T-helper 17 cell (primary cell): Measurements from ENCODE around the gene LRRC3. TPM values are rescaled to one million over a fixed set of nuclear protein-coding genes. Genes with fewer than 3 reads are reported as not detected.
A peak's percentile ranks its signal among the peaks of the same experiment; 100 is the strongest.

Experiments
- ATAC-seq: fragments of 150-1000 bp; cut with Tn5 transposase; 2 replicates; pipeline ENCODE4 v1.10.0; 2021; ENCODE audit warnings: mild to moderate bottlenecking, moderate library complexity
- DNase-seq, 3 donors: peaks; one replicate each; pipeline versions ENCODE4 v3.0.0 to v3.0.0-alpha.2; 2020 to 2021
- H3K9me3 ChIP-seq: one replicate; pipeline ENCODE4 v1.7.0; 2013; ENCODE audit warnings: low read length, mild to moderate bottlenecking; ENCODE audit not compliant: control insufficient read depth, poor library complexity, severe bottlenecking
- H3K27ac Mint-ChIP-seq: one replicate; pipeline ENCODE4 v1.8.0; 2022; ENCODE audit warnings: mild to moderate bottlenecking, moderate library complexity, mixed read lengths
- H3K27me3 Mint-ChIP-seq: one replicate; pipeline ENCODE4 v1.8.0; 2022; ENCODE audit warnings: mixed read lengths
- H3K36me3 Mint-ChIP-seq: one replicate; pipeline ENCODE4 v1.8.0; 2022; ENCODE audit warnings: low read depth, mixed read lengths
- H3K4me1 Mint-ChIP-seq: one replicate; pipeline ENCODE4 v1.8.0; 2022; ENCODE audit warnings: mild to moderate bottlenecking, mixed read lengths
- H3K4me3 Mint-ChIP-seq: one replicate; pipeline ENCODE4 v1.8.0; 2022; ENCODE audit warnings: mild to moderate bottlenecking, moderate library complexity, mixed read lengths
- total RNA-seq, 4 donors: library from RNA in 2 of 4; stranded (reverse) in 2 of 4; gene quantifications; one replicate each; pipeline ENCODE4 v1.2.3 and lab custom pipeline; 2022 to 2026

The LRRC3 gene
- total RNA-seq, 2 donors from 2014 or later = 0.85 to 1.0 TPM

DNA sequence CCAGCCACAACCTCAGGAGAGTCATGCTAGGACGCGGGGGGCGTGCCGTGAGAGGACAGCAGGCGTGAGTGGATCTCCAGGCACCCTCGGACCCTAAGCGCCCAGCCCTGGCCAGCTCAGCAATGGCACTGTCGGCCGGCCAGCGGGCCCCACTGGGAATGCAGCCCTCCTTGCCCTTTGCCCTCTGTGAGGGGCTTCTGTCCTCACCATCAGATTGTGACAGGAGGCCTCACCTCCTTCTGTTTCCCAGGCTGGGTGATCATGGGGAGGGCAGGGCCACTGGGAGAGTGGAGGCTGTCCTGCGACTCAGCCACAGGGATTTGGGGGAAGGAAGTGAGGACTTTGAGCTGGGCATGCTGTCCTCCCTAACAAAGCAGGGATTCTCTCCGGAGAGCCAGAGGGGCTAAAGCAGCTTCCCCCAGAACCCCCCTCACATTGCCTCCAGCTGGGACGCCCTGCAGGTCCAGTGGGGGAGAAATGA lies 6.6 kb upstream of the LRRC3 start:
- no peaks in the 10 kb centered on the region for H3K36me3 Mint-ChIP-seq
- H3K4me1 Mint-ChIP-seq = no peaks in the 10 kb centered on the region
- ATAC-seq = no peak
- DNase-seq = no peak
- H3K9me3 ChIP-seq = no peaks in the 10 kb centered on the region
- no peak overlapping the region for H3K4me3 Mint-ChIP-seq
- no peak overlapping the region for H3K27ac Mint-ChIP-seq
- peaks cover 16% of the 10 kb centered on the region for H3K27me3 Mint-ChIP-seq

DNA sequence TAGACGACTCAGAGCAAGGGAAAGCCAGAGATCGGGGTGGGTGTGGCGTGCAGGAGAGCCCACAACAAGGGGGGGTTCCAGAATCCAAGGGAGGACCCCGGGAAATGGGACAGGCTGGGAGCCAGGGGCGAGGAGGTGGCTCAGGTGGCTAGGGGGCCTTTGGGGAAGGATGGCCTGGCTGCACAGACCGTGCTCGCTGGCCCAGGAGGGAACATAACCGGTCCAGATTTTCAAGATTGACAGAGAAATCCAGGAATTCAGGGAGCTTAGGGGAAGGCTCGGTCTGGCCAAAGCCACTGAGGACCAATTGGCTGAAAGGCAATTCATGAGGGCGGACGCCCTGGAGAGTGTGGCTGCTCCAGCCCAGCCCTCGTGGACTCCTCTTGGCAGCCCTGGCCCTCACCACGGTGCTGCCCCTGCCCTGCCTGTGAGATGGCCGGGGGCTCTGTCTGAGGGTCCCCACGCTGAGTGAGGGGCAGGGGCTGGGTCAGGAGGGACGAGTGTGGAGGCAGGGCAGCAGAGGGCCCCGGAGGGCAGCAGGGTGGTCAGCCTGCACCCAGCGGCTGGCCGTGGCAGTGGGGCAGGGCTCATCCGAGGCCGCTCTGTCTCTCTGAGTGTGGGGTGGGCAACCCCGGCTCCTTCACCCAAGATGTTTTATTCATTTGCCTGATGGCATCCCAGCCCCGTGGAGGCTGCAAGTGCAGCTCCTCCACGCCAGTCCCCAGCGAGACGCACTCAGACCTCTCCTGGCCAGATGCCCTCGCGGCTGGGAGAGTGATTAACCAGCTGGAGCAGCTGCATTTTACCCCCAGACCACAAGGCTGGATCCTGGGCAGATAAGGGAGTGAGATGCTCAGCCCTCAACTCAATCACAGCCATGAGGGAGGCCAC lies 5.6 kb upstream of the LRRC3 start:
- Mint-ChIP-seq H3K36me3 (no peaks in the 10 kb centered on the region), H3K27ac (no peak overlapping the region), H3K4me3 (no peak overlapping the region), H3K4me1 (no peaks in the 10 kb centered on the region), H3K27me3 (peaks cover 16% of the 10 kb centered on the region)
- no peaks in the 10 kb centered on the region for H3K9me3 ChIP-seq
- no peak for ATAC-seq
- no peak for DNase-seq

DNA sequence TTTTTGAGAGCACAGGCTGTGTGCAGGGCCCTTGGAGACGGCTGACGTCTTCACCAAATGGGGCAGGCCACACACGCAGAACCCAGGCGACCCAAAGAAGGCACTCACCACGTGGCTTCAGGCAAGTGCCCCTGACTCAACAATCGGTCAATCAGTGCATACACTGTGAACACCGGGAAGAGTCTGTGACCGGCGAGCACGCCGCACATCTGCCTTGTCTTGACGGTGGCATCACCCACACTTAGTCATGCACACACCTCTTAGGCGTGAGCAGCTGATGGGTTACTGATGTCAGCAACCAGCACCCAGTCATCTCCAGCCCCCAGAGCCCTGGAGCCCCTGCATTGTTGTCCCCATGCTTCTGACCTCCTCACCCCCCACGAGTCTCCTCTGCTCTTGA lies 4.9 kb upstream of the LRRC3 start:
- Mint-ChIP-seq H3K4me1 (no peaks in the 10 kb centered on the region), H3K27ac (no peak overlapping the region), H3K36me3 (no peaks in the 10 kb centered on the region), H3K27me3 (peaks cover 16% of the 10 kb centered on the region), H3K4me3 (no peak overlapping the region)
- H3K9me3 ChIP-seq = no peaks in the 10 kb centered on the region
- DNase-seq = no peak
- no peak for ATAC-seq

DNA sequence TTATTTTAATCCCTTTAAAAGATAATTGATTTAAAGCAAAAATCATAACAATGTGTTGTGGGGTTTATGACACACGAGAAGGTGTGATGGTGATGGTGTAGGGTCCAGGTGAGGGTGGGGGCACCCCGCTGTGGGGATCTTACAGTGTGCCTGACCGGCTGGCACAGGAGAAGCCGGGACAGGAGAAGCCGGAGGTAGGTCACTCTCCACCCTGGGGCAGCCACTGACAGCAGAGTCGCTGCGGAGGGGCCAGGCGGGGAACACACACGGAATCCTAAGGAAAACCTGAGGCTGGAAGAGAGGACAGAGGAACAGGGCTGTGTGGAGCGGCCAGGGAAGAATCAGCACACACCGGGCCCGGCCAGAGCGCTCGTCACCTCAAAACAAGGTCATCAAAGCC lies 4.3 kb upstream of the LRRC3 start:
- Mint-ChIP-seq H3K27ac (no peak overlapping the region), H3K27me3 (peaks cover 16% of the 10 kb centered on the region), H3K36me3 (no peaks in the 10 kb centered on the region), H3K4me1 (no peaks in the 10 kb centered on the region), H3K4me3 (no peak overlapping the region)
- no peak for ATAC-seq
- no peak for DNase-seq
- no peaks in the 10 kb centered on the region for H3K9me3 ChIP-seq

DNA sequence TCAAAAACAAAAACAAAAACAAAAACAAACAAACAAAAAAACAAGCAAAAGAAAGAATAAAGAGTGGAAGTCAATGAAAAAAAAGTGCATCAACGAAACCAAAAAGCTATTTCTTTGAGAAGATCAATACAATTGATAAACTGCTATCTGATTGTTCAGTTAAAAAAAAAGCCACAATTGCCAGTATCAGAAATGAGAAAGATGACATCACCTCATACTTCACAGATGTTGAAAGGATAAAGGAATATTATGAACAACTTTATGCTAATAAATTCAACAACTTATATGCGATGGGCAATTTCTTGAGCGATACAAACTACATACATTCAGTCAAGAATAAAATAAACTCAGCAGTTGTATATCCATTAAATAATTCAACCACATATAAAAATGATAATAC lies 2.2 kb upstream of the LRRC3 start:
- Mint-ChIP-seq H3K4me1 (no peaks in the 10 kb centered on the region), H3K27ac (no peak overlapping the region), H3K27me3 (peaks cover 16% of the 10 kb centered on the region), H3K36me3 (no peaks in the 10 kb centered on the region), H3K4me3 (no peak overlapping the region)
- H3K9me3 ChIP-seq = no peaks in the 10 kb centered on the region
- no peak for DNase-seq
- ATAC-seq = no peak

DNA sequence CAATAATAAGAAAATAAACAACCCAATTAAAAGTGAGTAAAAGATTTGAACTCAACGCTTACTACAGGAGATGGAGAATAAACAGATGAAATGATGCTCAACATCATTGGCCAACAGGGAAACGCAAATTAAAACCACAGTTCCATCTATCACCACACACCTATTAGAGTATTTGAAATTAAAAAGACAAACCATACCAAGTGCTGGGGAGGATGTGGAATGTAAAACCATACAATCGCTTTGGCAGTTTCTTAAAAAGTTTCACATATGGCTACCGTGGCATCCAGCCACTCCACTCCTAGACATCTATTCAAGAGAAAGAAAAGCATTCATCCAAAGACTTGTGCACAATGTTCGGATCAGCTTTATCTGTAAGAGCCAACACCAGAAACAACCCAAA lies 1.3 kb upstream of the LRRC3 start:
- H3K27me3 Mint-ChIP-seq = peaks cover 11% of the 10 kb centered on the region
- H3K27ac Mint-ChIP-seq = no peak overlapping the region
- H3K4me1 Mint-ChIP-seq = peaks cover 2% of the 10 kb centered on the region

DNA sequence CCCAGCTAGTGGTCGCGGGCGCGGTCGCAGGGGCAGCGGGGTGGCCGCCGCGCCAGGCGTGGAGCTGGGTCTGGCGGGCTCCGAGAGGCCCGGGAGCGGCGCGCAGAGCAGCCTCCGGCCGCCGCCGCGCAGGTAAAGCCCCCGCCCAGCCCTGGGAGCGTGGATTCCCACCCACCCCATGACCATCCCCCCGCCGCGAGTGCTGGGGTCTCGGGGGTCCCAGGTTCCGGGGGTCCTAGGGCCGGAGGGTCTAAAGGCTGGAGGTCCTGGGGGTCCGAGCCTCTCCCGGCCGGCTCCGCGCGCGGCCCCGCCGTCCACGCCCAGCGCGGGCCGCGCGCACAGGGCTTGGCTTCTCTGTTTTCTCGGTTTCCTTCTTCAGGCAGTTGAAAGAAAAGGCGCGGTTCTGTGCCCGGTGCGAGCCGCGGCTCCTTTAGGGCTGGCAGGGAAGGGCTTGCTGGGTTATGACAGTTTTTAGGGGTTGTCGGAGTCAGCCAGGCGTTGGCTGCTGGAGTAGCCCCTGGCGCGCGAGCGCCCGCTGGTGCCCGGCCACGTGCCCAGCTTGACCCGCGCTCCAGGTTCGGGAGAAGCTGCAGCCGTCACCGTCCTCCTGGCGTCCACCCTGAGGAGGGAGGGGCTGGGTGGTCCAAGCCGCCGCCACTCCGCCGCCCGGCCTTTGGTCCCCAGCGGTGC lies 359 bp downstream of the LRRC3 start:
- DNase-seq (no peak), ATAC-seq (peak; percentile 57)
- Mint-ChIP-seq H3K27ac (no peak overlapping the region), H3K27me3 (peaks cover 5% of the 10 kb centered on the region), H3K4me1 (peaks cover 5% of the 10 kb centered on the region), H3K36me3 (no peaks in the 10 kb centered on the region), H3K4me3 (peak overlapping the region; percentile 82)
- H3K9me3 ChIP-seq = no peaks in the 10 kb centered on the region

More for the DNA sequence above, 1.3 kb upstream of the LRRC3 start:
- H3K36me3 Mint-ChIP-seq = no peaks in the 10 kb centered on the region
- peak overlapping the region; percentile 68 for H3K4me3 Mint-ChIP-seq
- no peak for ATAC-seq
- no peaks in the 10 kb centered on the region for H3K9me3 ChIP-seq
- no peak for DNase-seq

DNA sequence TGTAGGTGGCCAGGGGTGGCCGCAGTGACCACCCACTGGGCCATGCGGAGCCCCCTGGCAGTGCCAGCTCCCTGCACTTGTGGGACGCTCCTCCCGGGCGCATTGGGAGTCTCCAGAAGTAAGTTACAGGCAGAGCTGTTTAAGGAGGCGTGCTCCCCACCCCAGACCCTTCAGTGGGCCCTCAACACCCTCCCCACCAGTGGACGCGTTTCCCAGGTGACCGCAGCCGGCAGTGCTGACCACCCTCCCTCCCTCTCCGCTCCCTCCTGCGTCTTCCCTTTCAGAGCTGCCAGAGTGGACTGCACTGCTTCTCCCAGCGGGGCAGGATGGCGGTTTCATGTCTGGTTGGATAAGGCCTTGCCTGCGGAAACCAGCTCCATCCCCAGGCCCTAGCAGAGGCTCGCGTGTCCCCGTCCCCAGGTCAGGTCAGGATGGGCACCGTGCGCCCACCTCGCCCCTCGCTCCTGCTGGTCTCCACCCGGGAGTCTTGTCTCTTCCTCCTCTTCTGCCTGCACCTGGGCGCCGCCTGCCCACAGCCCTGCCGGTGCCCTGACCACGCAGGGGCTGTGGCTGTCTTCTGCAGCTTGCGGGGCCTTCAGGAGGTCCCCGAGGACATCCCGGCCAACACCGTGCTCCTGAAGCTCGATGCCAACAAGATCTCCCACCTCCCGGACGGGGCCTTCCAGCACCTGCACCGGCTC lies 1.1 kb downstream of the LRRC3 start:
- Mint-ChIP-seq H3K27ac (no peak overlapping the region), H3K27me3 (no peaks in the 10 kb centered on the region), H3K4me1 (peaks cover 5% of the 10 kb centered on the region), H3K36me3 (no peaks in the 10 kb centered on the region), H3K4me3 (peak overlapping the region; percentile 80)
- DNase-seq (no peak), ATAC-seq (no peak)
- no peaks in the 10 kb centered on the region for H3K9me3 ChIP-seq

DNA sequence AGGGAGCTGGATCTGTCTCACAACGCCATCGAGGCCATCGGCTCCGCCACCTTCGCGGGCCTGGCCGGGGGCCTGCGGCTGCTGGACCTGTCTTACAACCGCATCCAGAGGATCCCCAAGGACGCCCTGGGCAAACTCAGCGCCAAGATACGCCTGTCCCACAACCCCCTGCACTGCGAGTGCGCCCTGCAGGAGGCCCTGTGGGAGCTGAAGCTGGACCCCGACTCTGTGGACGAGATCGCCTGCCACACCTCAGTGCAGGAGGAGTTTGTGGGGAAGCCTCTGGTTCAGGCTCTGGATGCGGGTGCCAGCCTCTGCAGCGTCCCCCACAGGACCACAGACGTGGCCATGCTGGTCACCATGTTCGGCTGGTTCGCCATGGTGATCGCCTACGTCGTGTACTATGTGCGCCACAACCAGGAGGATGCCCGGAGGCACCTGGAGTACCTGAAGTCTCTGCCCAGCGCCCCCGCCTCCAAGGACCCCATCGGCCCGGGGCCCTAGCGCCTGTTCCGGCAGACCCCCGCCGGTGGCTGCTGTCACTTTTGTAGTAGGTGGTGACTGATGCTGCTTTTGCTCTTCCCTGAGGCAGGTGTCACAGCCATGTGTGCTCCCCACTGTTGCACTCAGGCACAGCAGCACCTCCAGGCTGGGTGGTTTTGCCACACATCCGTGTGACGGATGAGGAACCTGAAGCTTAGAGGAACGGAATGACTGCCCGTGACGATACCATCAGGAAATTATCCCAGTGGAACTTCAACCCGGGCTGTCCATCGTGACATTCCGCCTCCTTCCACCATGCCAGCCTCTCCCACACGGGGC lies 1.8 kb downstream of the LRRC3 start:
- Mint-ChIP-seq H3K27ac (no peak overlapping the region), H3K36me3 (no peaks in the 10 kb centered on the region), H3K4me1 (peaks cover 5% of the 10 kb centered on the region), H3K4me3 (peak overlapping the region; percentile 80), H3K27me3 (no peaks in the 10 kb centered on the region)
- DNase-seq (no peak), ATAC-seq (no peak)
- no peaks in the 10 kb centered on the region for H3K9me3 ChIP-seq

DNA sequence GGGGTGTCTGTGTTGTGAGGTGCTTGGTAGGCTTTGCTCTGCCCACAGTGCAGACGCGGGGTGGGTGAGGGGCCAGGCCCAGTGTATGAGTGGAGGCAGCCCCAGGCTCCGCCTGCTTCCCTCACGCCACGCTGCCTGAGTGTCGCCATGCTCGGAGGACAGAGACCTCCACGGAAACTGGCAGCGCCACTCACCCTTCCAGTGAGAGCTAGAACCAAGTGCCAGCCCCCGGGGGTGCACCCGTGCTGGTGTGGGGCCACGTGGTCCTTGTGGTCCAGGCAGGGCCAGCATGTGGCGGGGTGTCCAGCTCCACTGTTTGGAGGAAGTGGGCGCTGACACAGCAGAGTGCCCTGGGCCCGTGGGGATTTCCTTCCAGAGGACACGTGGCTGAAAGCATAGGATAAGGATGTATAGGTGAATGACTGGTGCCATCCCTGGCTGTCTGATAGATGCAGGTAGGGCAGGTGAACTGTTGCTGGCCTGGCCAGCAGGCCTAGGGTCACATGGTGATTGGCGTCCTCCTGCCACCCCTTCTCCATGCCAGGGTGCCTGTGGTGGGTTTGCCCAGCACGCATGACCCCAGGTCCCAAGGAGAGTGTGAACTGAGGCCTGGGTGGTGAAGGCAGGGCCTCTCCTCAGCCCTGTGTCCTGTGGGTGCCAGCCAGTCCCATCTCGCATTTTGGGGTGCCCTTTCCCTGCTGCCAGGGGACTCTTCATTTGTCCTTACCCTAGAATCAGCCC lies 3.8 kb downstream of the LRRC3 start:
- H3K27ac Mint-ChIP-seq = no peak overlapping the region
- ATAC-seq = no peak
- DNase-seq = no peak
- peaks cover 7% of the 10 kb centered on the region for H3K4me1 Mint-ChIP-seq
- no peaks in the 10 kb centered on the region for H3K36me3 Mint-ChIP-seq
- H3K9me3 ChIP-seq = no peaks in the 10 kb centered on the region
- no peak overlapping the region for H3K4me3 Mint-ChIP-seq
- H3K27me3 Mint-ChIP-seq = peaks cover 4% of the 10 kb centered on the region

DNA sequence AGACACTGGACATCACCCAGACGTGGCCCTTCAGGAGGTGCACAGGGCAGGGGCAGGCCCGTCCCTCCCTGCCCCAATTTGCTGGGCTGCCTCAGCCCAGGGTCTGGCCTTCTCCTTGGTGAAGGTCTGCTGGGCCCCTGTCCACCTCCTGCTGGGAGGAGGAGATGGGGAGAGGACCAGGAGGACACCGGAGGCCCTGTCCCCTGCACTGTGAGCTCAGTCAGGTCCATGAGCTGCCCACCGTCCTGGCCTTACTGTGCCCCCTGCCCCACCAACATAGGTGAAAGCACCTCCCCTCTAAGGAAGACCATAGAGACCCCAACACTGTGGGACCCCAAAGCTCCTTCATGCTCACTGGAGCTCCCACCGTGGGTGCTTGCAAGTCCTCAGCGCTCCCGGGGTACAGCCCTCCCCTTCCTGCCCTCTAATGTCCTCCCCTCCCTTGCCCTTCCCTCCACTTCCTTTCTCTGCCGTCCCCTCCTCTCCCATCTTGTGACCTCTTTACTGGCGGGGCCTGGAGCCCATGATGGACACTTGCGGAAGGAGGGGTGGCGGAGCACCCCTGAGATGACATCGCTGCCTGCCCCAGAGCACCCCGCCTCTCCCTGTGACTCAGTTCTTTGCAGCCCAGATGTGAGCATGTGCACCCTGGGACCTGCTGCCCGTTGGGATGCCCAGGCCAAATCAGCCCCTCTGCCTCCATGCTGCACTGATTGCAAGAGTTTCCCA lies 4.6 kb downstream of the LRRC3 start:
- H3K27ac Mint-ChIP-seq = no peak overlapping the region
- H3K9me3 ChIP-seq = no peaks in the 10 kb centered on the region

DNA sequence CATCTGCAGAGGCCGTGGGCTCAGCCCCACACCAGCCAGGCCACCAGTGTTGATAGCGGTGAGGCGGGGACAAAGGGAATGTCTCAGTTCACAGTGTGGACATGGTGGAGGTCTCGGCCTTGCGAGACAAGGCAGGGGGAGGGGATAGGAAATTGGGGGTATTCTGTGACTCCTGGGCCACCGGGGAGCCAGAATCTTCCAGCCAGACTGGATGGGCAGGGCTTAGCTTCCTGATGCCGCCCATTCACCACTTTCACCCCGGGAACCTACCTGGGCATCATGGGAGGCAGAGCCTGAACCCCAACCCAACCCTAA lies 5.1 kb downstream of the LRRC3 start:
- H3K4me1 Mint-ChIP-seq = peaks cover 7% of the 10 kb centered on the region
- no peak overlapping the region for H3K27ac Mint-ChIP-seq
- ATAC-seq (no peak), DNase-seq (no peak)
- no peaks in the 10 kb centered on the region for H3K9me3 ChIP-seq
- H3K27me3 Mint-ChIP-seq = peaks cover 4% of the 10 kb centered on the region
- no peak overlapping the region for H3K4me3 Mint-ChIP-seq
- H3K36me3 Mint-ChIP-seq = no peaks in the 10 kb centered on the region

More for the DNA sequence above, 4.6 kb downstream of the LRRC3 start:
- DNase-seq (no peak), ATAC-seq (no peak)
- peaks cover 7% of the 10 kb centered on the region for H3K4me1 Mint-ChIP-seq
- H3K36me3 Mint-ChIP-seq = no peaks in the 10 kb centered on the region
- no peak overlapping the region for H3K4me3 Mint-ChIP-seq
- H3K27me3 Mint-ChIP-seq = peaks cover 4% of the 10 kb centered on the region
